SK-N-SH treated with all-trans-retinoic acid at 6 μM for 48 hours (cell line): ENCODE data around the gene SEC22A.

Source experiments
- PPARA ChIP-seq: fragments of 250-450 bp; sonication (Bioruptor Pico); IDR thresholded peaks from 2 replicates; pipeline ENCODE4 v1.5.0; 2020; ENCODE audit warnings: mild to moderate bottlenecking, borderline replicate concordance
- RARB ChIP-seq: fragments of 250-450 bp; sonication (Bioruptor Pico); IDR thresholded peaks from 2 replicates; pipeline ENCODE4 v1.8.0; 2021; ENCODE audit warnings: mild to moderate bottlenecking, moderate library complexity
- ZFP30 ChIP-seq: fragments of 450-650 bp; formaldehyde crosslinking; IDR thresholded peaks from 2 replicates; pipeline ENCODE4 v1.5.0; 2022; ENCODE audit warnings: mild to moderate bottlenecking, moderate library complexity

DNA sequence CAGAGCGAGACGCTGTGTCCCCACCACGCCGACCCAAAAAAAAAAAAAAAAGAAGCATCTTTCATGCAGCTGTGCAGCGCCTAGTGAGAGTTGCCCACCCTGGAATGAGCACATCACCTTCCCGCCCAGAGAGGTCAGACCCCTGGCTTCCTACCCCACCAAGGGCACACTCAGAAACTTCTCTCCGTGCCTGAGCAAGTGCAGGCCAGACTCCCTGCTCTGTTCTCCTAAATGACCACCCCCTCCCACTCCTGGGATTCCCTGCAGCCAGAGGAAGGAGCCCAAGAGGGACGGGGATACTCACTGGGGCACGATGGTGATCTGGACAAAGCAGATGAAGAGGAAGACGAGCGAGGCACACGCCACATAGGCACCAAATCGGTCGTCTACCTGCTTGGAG lies 116.0 kb downstream of the SEC22A start:
- no peak for TF ChIP-seq ZFP30 (CRISPR knock-in tag)
- no peak for TF ChIP-seq PPARA (CRISPR knock-in tag)
- no peak for TF ChIP-seq RARB
